GM21529 (cell line): ENCODE data around the gene MRPL43.

ENCODE experiments used
- ATAC-seq: cut with Tn5 transposase; IDR thresholded peaks from one replicate; pipeline ENCODE4 v1.9.1; 2021; ENCODE audit not compliant: unreplicated experiment

The MRPL43 gene

GRCh38 chr10:101020427-101021075 is 33.3 kb upstream of the MRPL43 start:
- no peak for ATAC-seq

GRCh38 chr10:101019440-101019703 is 32.1 kb upstream of the MRPL43 start:
- ATAC-seq: no peak

GRCh38 chr10:101018600-101019439 is 31.5 kb upstream of the MRPL43 start:
- no peak for ATAC-seq

DNA sequence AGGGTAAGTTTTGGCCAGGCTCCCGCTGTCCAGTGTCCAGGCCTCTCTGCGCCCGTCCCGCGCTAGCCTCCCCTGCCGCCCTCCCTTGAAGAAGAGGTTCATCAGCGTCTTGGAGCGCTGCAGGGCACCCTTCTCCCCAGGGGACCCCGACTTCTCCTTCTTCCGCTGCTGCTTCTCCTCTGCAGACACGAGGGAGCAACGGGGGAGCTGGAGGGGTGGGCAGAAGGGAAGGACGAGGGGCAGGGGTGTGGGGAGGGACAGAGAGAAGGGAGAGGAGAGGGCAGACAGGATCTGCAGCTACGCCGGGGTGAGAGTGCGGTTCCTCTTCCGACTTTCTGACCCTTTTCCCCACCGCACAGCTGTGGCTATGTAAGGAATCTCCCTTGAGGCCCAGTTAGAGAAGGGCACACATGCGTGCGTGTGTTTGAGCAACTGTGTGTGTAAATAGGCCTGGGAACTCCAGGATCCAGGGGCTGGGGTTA is 30.9 kb upstream of the MRPL43 start:
- ATAC-seq: no peak

DNA sequence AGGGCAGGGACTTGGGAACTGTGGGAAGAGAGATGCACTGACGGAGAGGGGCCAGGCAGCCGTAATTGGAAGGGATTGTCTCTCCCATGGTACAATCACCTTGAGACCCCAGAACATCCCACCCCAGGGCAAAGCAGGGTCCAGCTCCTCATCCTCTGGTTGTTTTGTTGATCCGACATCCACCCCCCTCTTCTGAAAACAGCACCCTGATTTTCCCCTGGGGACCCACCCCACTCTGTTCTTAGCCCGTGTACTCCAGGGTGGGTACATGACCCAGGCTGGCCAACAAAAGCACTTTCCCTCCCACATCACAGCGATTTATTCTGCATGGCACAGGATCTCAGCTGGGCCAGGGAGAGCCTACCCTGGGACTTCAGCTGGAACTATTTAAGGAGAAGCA is 29.5 kb upstream of the MRPL43 start:
- no peak for ATAC-seq

GRCh38 chr10:101015582-101015973 is 28.3 kb upstream of the MRPL43 start:
- ATAC-seq: no peak

DNA sequence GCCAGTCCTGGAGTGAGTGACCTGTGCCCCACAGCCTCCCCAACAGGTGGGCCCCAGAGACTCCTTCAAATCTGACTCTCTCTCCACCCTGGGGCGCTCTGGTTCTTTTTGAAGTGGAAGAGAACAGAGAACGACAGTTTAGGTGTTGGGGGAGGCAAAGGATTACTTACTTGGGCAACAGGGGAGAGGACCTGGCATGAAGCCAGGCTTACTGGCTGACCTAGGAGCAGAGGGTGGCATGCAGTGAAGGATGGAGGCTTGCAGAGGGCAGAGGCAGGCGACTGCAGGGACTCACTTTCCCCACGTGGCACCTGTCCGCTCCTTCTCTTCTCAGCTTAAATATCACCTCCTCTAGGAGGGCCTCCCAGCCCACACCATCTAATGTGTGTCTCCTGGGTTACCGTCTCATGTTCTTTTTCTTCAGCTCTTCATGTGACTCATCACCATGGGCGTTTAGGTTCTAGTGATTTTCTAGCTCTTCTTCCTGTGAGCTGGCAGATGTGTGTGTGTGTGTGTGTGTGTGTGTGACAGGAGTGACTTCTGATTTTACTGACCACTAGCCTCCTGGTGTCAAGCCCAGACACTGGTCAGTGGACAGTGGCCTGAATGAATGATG is 27.8 kb upstream of the MRPL43 start:
- no peak for ATAC-seq

DNA sequence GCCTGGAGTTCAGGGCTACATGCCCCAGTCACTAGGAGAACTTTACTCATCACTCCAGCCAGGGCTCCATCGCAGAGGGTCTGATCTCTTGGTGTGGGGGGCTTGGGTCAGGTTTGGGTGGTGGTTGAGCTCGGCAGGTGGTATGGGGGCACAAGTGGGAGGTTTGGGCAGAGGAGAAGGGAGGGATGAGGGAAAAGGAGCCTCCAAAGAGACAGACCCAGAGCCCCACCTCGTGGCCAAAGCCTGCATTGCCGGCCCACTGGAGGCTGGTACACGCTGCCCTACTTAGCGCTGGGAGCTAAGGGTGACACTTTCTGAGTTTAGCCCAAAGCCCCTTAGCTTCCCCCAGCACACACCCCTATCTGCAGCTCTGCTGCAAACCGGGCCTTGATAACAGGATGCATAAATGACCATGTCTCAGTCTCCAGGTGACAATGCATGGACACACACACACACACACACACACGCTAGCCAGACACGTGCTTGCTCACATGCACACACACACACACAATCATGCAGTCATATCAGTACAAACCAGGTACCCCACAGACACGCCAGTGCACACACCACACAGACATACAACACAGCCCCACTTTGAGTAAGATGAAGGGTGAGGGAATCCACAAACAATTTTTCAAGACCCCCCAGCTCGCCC is 27.1 kb upstream of the MRPL43 start:
- ATAC-seq: no peak

DNA sequence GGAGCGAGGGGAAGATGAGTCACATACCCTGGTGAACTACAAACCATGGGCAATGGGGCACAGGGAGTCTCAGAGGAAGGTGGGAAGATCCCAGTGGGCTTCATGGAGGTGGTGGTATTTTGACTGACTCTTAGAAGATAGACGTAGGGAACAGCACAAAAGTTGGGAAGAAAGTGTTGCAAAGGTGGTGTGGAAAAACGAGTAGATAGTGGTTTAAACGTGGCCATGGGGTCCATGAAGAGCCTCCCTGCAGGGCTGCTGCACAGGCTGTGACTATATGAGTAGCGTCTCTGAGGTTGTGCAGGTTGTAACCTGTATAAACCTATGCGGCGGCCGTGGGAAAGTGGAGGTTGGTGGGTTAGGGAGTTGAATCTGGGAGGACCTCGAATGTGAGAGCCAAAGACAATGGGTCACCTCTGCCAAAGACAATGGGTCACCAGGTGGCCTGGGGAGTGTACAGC is 26.1 kb upstream of the MRPL43 start:
- no peak for ATAC-seq

- ATAC-seq: peak; percentile 77
These were observed 25.4 kb upstream of the MRPL43 start for GRCh38 chr10:101012525-101013364.

- no peak for ATAC-seq
These were observed 24.5 kb upstream of the MRPL43 start for GRCh38 chr10:101011517-101012423.

DNA sequence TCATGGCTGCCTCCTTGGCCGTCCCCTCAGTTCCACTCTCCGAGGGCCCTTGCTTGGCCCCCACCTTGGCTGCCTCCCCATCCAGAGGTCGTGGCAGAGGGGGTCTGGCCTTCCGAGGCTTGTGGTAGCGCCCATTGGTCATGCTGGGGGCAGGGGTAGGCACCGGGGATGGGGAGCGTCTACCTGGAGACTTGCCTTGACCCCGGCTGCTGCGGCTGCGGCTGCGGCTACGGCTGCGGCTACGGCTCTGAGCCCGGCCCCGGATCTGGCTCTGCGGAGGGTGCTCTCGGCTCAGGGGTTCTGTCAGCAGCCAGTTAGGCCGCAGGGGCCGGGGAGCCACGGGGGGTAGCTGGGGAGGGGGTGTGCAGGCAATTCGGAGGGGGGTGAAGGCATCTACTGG is 23.0 kb upstream of the MRPL43 start:
- ATAC-seq: no peak

GRCh38 chr10:101008823-101009423 is 21.6 kb upstream of the MRPL43 start:
- ATAC-seq: no peak

GRCh38 chr10:101007915-101008822 is 20.9 kb upstream of the MRPL43 start:
- no peak for ATAC-seq

- ATAC-seq: no peak
These were observed 19.9 kb upstream of the MRPL43 start for GRCh38 chr10:101007099-101007711.

DNA sequence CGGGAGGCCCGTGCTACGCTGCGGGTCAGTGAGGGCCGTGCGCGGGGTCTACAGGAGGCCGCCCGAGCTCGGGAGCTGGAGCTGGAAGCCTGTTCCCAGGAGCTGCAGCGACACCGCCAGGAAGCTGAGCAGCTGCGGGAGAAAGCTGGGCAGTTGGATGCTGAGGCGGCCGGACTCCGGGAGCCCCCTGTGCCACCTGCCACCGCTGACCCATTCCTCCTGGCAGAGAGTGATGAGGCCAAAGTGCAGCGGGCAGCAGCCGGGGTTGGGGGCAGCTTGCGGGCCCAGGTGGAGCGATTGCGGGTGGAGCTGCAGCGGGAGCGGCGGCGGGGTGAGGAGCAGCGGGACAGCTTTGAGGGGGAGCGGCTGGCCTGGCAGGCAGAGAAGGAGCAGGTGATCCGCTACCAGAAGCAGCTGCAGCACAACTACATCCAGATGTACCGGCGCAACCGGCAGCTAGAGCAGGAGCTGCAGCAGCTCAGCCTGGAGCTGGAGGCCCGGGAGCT is 19.3 kb upstream of the MRPL43 start:
- no peak for ATAC-seq

DNA sequence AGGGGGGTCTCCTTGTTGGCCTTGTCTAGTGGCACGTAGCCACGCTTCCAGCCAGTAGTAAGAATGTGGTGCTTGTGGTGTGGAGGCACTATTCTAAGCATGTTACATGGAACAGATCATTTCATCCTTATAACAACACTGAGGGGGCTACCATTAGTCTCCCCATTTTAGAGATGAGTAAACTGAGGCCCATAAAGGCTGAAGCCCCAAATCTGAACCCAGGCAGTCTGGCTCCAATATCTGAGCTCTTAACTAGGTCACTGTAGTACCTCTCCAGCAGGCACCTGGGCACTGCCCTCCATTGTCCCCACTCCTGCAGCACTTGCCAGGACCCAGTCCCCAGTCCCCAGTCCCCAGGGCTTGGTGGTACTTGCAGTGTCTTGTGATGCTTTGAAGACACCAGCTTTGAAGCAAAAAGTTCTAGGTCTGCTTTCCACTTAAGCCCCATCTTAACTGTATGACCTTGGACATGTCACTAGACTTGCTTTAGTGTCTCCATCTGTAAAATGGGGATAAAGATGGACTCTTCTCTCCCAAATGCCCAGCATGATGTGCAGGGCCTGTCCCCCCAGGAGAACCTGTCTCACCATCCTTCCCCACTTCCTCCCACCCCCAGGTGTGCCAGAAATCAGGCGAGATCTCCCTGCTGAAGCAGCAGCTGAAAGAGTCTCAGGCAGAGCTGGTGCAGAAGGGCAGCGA is 18.7 kb upstream of the MRPL43 start:
- no peak for ATAC-seq
